ENCODE results near the gene CCDC14.
"Not testable (repeated sequence)": the region's sequence is repeated elsewhere in the genome, so short reads cannot be mapped to it uniquely, and the experiment has no call there.

CCDC14 gene

DNA sequence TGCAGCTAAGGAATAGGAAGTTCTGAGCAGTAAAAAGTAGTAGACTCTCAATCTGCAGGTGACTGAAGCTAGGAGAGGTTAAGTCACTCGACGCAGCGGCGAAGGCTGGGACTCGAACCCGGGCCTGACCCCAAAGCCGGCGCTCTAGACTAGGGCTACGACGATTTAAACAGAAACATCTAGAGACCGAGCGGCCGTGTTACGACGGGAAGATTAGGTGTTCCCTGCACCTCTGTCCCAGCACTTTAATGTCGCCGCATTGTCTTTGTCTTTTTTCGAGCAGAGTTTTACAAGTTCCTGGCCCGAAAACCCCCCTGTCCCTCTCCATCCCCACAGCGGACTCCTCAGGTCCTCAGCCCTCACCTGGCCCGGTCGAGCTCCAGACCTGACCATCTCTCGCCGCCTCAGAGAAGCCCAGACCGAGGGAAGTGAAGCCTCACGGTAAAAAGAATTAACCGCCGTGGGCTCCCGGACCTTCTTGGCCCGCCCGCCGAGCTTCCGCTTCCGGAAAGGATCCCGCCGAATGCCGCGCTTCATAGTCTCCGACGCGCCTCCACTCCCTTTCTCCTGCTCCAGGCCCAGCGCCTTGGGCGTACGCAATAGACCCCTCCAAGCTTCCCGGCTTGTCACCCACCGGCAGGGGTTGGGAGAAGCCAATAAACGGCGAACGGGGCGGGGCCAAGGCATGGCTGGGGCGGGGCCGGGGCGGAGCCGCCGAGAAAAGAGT, at the start of gene CCDC14:
Gene CCDC14 (minus strand): TSS at position 449 of the 727 bp plus-strand sequence. CDS start 56 bp downstream, at position 393.
- Histone ChIP-seq H3K27me3 (ENCODE audit: control insufficient read depth, insufficient read depth, low read length) (no peaks in the 10 kb centered on the region), H3K27ac (peak within 1 kb of the TSS; percentile 65), H3K4me2 (ENCODE audit: low read length) (peak within 1 kb of the TSS; percentile 89), H3K4me3 (ENCODE audit: low read depth, low read length) (peak within 1 kb of the TSS; percentile 88), H3K9ac (no peak within 1 kb of the TSS), H3K79me2 (no peaks in the 10 kb centered on the region), H3K36me3 (ENCODE audit: control insufficient read depth, insufficient read depth, low read length) (no peaks in the 10 kb centered on the region), H2AFZ (peak within 1 kb of the TSS; percentile 98), H3K4me1 (no peaks in the 10 kb centered on the region), H3K9me3 (ENCODE audit: control insufficient read depth, low read length) (no peaks in the 10 kb centered on the region)
- TF ChIP-seq, protein P1, sequence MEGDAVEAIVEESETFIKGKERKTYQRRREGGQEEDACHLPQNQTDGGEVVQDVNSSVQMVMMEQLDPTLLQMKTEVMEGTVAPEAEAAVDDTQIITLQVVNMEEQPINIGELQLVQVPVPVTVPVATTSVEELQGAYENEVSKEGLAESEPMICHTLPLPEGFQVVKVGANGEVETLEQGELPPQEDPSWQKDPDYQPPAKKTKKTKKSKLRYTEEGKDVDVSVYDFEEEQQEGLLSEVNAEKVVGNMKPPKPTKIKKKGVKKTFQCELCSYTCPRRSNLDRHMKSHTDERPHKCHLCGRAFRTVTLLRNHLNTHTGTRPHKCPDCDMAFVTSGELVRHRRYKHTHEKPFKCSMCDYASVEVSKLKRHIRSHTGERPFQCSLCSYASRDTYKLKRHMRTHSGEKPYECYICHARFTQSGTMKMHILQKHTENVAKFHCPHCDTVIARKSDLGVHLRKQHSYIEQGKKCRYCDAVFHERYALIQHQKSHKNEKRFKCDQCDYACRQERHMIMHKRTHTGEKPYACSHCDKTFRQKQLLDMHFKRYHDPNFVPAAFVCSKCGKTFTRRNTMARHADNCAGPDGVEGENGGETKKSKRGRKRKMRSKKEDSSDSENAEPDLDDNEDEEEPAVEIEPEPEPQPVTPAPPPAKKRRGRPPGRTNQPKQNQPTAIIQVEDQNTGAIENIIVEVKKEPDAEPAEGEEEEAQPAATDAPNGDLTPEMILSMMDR (IDR thresholded peaks at IDR 0.05) = no peak

GRCh38 chr3:124008321-124008720, 47.3 kb upstream of the CCDC14 start:
- not testable (repeated sequence) for H3K9ac ChIP-seq; H2AFZ ChIP-seq; H3K9me3 ChIP-seq (ENCODE audit: control insufficient read depth, low read length); H3K79me2 ChIP-seq; H3K4me2 ChIP-seq (ENCODE audit: low read length); H3K27ac ChIP-seq; H3K27me3 ChIP-seq (ENCODE audit: control insufficient read depth, insufficient read depth, low read length); H3K4me3 ChIP-seq (ENCODE audit: low read depth, low read length); H3K36me3 ChIP-seq (ENCODE audit: control insufficient read depth, insufficient read depth, low read length); H3K4me1 ChIP-seq

DNA sequence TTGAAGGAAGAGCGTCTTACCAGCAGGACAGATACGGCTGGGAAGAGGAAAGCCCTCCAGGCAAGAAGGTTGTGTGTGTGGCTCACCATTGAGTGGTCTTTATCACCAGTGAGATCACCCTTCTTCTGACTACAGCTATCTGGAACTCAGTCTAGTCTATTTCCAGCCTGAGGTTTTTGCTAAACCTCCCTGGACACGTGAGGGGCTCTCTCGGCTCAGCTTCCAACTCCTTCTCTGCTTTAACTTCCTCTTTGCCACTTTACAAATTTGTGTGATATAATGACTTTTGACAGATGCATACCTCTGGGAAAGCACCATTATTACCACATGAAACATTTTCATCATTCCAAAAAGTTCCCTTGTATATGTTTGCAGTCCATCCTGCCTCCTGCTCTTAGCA, 46.2 kb upstream of the CCDC14 start:
- Histone ChIP-seq H3K4me3 (ENCODE audit: low read depth, low read length) (no peak overlapping the region), H3K4me2 (ENCODE audit: low read length) (no peak overlapping the region), H3K36me3 (ENCODE audit: control insufficient read depth, insufficient read depth, low read length) (no peaks in the 10 kb centered on the region), H3K4me1 (no peaks in the 10 kb centered on the region), H3K9ac (no peak overlapping the region), H2AFZ (no peak overlapping the region), H3K79me2 (no peaks in the 10 kb centered on the region), H3K27ac (no peak overlapping the region), H3K9me3 (ENCODE audit: control insufficient read depth, low read length) (no peaks in the 10 kb centered on the region), H3K27me3 (ENCODE audit: control insufficient read depth, insufficient read depth, low read length) (no peaks in the 10 kb centered on the region)
- TF ChIP-seq, protein P1 (IDR thresholded peaks at IDR 0.05) = no peak

- H3K4me2 ChIP-seq (ENCODE audit: low read length); H3K27me3 ChIP-seq (ENCODE audit: control insufficient read depth, insufficient read depth, low read length); H2AFZ ChIP-seq; H3K9ac ChIP-seq; H3K79me2 ChIP-seq; H3K27ac ChIP-seq; H3K36me3 ChIP-seq (ENCODE audit: control insufficient read depth, insufficient read depth, low read length); H3K4me3 ChIP-seq (ENCODE audit: low read depth, low read length); H3K9me3 ChIP-seq (ENCODE audit: control insufficient read depth, low read length); H3K4me1 ChIP-seq: not testable (repeated sequence)
Observed at GRCh38 chr3:124002405-124003079, 41.5 kb upstream of the CCDC14 start.

- not testable (repeated sequence) for H3K79me2 ChIP-seq; H3K4me2 ChIP-seq (ENCODE audit: low read length); H3K4me3 ChIP-seq (ENCODE audit: low read depth, low read length); H3K27ac ChIP-seq; H3K27me3 ChIP-seq (ENCODE audit: control insufficient read depth, insufficient read depth, low read length); H3K36me3 ChIP-seq (ENCODE audit: control insufficient read depth, insufficient read depth, low read length); H3K9me3 ChIP-seq (ENCODE audit: control insufficient read depth, low read length); H3K9ac ChIP-seq; H2AFZ ChIP-seq; H3K4me1 ChIP-seq
Observed at GRCh38 chr3:124001366-124001765, 40.3 kb upstream of the CCDC14 start.

DNA sequence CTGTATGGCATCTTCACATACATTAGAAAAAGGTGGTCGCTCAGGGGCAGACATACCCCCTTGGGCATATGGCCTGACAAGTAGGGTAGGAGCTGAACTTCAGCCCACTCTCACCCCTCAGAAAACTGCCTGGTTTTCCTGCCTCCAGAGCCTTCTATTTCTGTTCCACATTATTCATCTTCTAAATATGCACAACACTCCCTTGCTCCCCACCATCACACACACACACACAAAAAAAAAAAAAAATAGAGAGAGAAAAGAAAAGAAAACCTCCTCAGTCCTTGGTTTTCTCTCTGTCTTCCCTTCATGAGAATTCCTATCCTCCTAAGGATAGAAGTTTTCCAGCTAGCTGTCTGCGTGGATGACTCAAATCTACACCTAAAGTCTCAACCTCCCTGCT, 36.5 kb upstream of the CCDC14 start:
- Histone ChIP-seq H3K36me3 (ENCODE audit: control insufficient read depth, insufficient read depth, low read length) (no peaks in the 10 kb centered on the region), H3K79me2 (no peaks in the 10 kb centered on the region), H3K9ac (no peak overlapping the region), H3K4me1 (no peaks in the 10 kb centered on the region), H3K27me3 (ENCODE audit: control insufficient read depth, insufficient read depth, low read length) (no peaks in the 10 kb centered on the region), H3K27ac (no peak overlapping the region), H2AFZ (no peak overlapping the region), H3K9me3 (ENCODE audit: control insufficient read depth, low read length) (no peaks in the 10 kb centered on the region), H3K4me3 (ENCODE audit: low read depth, low read length) (no peak overlapping the region), H3K4me2 (ENCODE audit: low read length) (no peak overlapping the region)
- TF ChIP-seq, protein P1 (IDR thresholded peaks at IDR 0.05) = no peak

Data from parathyroid adenoma (tissue), 2 donors.